HG02938 (cell line): ENCODE data around the gene YARS1.
A peak's percentile ranks its signal among the peaks of the same experiment; 100 is the strongest.
"Not testable (repeated sequence)": the region's sequence is repeated elsewhere in the genome, so short reads cannot be mapped to it uniquely, and the experiment has no call there.

Source experiments
- ATAC-seq: cut with Tn5 transposase; IDR thresholded peaks from one replicate; pipeline ENCODE4 v1.9.1; 2021; ENCODE audit warnings: mild to moderate bottlenecking, moderate library complexity; ENCODE audit not compliant: unreplicated experiment

Gene YARS1

GRCh38 chr1:32817815-32818786 is 943 bp upstream of the YARS1 start:
- peak; percentile 1 for ATAC-seq

GRCh38 chr1:32816676-32817158 is 441 bp downstream of the YARS1 start:
- ATAC-seq, result no peak

- ATAC-seq, result no peak
These were observed 3.0 kb downstream of the YARS1 start for GRCh38 chr1:32813941-32814739.

GRCh38 chr1:32811917-32812316 is 5.2 kb downstream of the YARS1 start:
- no peak for ATAC-seq

GRCh38 chr1:32811265-32811664 is 5.9 kb downstream of the YARS1 start:
- no peak for ATAC-seq

- ATAC-seq, result no peak
These were observed 6.8 kb downstream of the YARS1 start for GRCh38 chr1:32810358-32810757.

GRCh38 chr1:32808580-32808979 is 8.6 kb downstream of the YARS1 start:
- ATAC-seq, result no peak

GRCh38 chr1:32806910-32807523 is 10.1 kb downstream of the YARS1 start:
- no peak for ATAC-seq

- no peak for ATAC-seq
These were observed 10.9 kb downstream of the YARS1 start for GRCh38 chr1:32806290-32806689.

- ATAC-seq, result not testable (repeated sequence)
These were observed 12.7 kb downstream of the YARS1 start for GRCh38 chr1:32804460-32804859.

GRCh38 chr1:32801096-32801715 is 16.0 kb downstream of the YARS1 start:
- ATAC-seq, result no peak

GRCh38 chr1:32798679-32799416 is 18.3 kb downstream of the YARS1 start:
- no peak for ATAC-seq

GRCh38 chr1:32798191-32798590 is 19.0 kb downstream of the YARS1 start:
- ATAC-seq, result no peak

- ATAC-seq, result no peak
These were observed 19.7 kb downstream of the YARS1 start for GRCh38 chr1:32797456-32797855.

- ATAC-seq, result not testable (repeated sequence)
These were observed 21.4 kb downstream of the YARS1 start for GRCh38 chr1:32795763-32796162.

GRCh38 chr1:32791881-32792280 is 25.3 kb downstream of the YARS1 start:
- no peak for ATAC-seq

- ATAC-seq, result not testable (repeated sequence)
These were observed 27.8 kb downstream of the YARS1 start for GRCh38 chr1:32789356-32789755.

GRCh38 chr1:32786856-32787255 is 30.3 kb downstream of the YARS1 start:
- no peak for ATAC-seq

- no peak for ATAC-seq
These were observed 32.3 kb downstream of the YARS1 start for GRCh38 chr1:32784817-32785216.

- ATAC-seq, result no peak
These were observed 33.3 kb downstream of the YARS1 start for GRCh38 chr1:32783851-32784250.
